GM19238 (cell line): ENCODE data around the gene GARNL3.

ENCODE experiments used
- DNase-seq: peaks from one replicate; pipeline ENCODE4 v3.0.0; 2011; ENCODE audit warnings: low spot score; ENCODE audit not compliant: insufficient read length

The GARNL3 gene

GRCh38 chr9:127264462-127265219, at the start of gene GARNL3:
Gene GARNL3, plus strand, starts transcription at chr9:127264774. Its CDS starts 104 bp downstream, at chr9:127264878.
- no peak for DNase-seq

- DNase-seq = no peak
Measured at GRCh38 chr9:127215268-127216209, 49.0 kb upstream of the GARNL3 start.

GRCh38 chr9:127216210-127216887, 48.2 kb upstream of the GARNL3 start:
- no peak for DNase-seq

- DNase-seq = no peak
Measured at GRCh38 chr9:127216888-127217217, 47.7 kb upstream of the GARNL3 start.

GRCh38 chr9:127218818-127219217, 45.8 kb upstream of the GARNL3 start:
- no peak for DNase-seq

GRCh38 chr9:127219520-127219919, 45.1 kb upstream of the GARNL3 start:
- no peak for DNase-seq

DNA sequence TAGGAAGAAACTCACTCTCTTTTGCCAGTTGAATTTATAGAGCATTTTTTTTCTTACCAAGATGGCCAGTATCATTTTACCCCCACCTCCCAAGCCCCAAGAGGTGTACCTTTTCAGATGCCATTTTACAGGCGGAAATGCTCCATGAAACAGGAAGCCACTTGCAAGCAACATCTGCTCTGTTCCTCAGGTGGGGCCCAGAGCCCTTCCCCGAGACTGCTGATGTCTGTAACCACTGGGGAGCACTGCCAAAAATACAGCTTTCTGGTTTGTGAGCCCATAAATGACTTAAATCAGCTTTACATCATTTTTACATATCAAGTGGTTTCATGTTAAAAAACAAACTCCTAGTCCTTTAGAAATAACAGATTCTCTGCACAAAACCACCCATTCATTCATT, 42.9 kb upstream of the GARNL3 start:
- no peak for DNase-seq

DNA sequence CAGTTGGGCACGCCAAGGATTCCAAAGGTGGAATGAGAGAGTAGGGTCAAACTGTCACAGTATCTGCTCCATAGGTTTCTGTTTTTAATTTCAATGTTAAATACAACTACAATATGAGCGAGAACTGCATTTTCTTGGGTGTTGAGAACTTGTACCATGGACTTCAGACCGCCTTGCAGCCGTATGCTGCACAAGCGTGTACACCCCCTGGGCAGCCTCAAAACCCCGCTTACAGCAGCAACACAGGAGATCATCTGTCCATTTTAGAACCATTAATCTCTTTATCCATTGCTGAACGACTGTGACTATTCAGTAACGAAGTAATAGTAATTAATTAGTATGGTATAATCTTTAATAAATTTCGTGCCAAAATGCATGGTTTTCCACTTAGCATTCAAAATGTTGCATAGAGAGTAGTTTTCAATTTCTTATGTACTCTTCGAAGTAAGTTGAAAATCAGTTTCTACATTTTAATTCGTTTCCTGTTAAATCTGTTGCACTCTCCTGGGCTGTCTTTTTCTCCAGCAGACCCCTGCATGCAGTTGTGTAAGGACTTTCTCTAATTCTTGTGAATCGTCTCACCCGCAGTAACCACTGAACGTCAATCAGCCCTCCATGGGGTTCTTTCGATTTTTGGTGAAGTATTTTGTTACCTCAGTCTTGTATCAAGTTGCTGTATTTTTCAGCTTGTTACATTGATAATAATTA, 42.0 kb upstream of the GARNL3 start:
- DNase-seq = no peak

- DNase-seq = no peak
Measured at GRCh38 chr9:127223266-127223665, 41.3 kb upstream of the GARNL3 start.

DNA sequence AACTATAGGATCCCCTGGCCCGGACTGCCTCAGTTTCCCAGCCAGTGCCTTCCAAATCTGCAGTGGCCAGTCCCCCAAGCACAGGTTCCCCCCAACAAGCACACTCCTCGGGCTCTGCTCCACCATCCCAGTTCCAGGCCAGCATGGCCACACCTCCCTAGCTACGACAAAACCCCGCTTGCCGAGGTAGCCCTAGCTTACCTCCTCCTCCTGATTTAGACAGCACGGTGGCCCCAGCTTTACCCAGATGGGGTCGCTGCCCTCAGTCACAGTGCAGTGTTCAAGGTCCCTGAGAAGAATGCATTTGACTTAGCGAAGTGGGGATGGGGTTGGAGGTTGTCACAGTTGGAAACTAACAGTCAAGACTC, 40.8 kb upstream of the GARNL3 start:
- DNase-seq = no peak

GRCh38 chr9:127224178-127224882, 40.2 kb upstream of the GARNL3 start:
- DNase-seq = peak; percentile 91

- DNase-seq = peak; percentile 99
Measured at GRCh38 chr9:127224883-127225739, 39.5 kb upstream of the GARNL3 start.

DNA sequence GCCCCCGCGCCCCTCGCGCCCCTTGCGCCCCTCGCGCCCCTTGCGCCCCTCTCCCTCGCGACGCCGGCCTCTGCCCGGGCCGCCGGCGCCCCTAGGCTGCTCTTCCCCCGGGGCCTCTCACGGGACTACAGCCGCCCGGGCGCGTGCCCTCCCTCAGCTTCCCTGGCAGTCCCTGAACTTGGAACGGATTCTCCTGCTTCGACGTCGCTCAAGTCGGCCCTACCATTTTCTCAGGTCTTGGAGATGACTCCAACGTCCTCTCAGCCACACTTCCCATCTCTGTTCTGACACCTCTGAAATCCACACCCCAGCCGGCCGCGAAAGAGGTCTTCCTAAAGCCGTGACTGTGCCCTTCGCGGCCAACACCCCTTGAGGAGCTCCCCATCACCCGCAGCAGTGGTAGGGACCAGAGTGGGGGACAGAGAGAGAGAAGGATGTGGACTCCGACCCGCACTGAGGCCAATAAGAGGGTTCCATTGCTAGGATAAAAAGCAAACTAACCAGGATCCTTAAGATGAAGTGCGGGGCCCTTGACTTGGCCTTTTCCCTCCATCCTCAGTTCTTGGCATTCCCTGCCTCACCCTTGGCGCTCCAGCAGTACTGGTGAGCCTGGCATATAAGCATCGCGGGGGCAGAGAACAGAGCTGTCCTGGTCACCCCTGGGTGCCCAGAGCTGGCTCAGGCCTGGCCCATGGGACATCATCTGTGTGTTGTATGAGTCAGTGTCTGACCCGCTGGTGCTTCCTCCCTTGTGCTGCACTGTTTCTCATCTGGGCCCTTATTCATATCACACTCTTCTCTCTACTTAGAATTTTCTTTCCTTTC, 38.6 kb upstream of the GARNL3 start:
- no peak for DNase-seq

- DNase-seq = no peak
Measured at GRCh38 chr9:127229691-127230417, 34.7 kb upstream of the GARNL3 start.

DNA sequence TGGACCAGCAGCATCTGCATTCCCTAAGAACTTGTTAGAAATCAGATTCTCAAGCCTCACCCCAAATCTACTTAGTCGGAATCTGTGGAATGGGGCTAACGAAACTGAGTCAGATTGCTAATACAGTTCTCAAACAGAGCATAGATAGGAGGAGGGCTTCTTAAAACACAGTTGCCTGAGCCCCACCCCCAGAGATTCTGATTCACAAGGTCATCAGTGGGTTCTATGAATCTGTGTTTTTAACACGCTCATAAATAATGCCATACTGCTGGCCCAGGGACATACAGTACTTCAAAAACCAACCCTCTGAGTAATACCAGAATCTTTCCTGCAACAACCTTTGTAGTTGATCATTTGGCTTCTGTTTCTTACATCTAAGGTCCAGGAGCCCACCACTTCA, 32.9 kb upstream of the GARNL3 start:
- no peak for DNase-seq

GRCh38 chr9:127232833-127233549, 31.6 kb upstream of the GARNL3 start:
- DNase-seq = no peak

GRCh38 chr9:127233550-127233949, 31.0 kb upstream of the GARNL3 start:
- DNase-seq = no peak

- no peak for DNase-seq
Measured at GRCh38 chr9:127233989-127234388, 30.6 kb upstream of the GARNL3 start.
